Cortex of kidney (tissue), 1 donor: ENCODE data around the gene PTPRN2.

Experiments
- DNase-seq: peaks from one replicate; lab custom pipeline; 2025; lab: John Stamatoyannopoulos, UW

Gene PTPRN2

DNA sequence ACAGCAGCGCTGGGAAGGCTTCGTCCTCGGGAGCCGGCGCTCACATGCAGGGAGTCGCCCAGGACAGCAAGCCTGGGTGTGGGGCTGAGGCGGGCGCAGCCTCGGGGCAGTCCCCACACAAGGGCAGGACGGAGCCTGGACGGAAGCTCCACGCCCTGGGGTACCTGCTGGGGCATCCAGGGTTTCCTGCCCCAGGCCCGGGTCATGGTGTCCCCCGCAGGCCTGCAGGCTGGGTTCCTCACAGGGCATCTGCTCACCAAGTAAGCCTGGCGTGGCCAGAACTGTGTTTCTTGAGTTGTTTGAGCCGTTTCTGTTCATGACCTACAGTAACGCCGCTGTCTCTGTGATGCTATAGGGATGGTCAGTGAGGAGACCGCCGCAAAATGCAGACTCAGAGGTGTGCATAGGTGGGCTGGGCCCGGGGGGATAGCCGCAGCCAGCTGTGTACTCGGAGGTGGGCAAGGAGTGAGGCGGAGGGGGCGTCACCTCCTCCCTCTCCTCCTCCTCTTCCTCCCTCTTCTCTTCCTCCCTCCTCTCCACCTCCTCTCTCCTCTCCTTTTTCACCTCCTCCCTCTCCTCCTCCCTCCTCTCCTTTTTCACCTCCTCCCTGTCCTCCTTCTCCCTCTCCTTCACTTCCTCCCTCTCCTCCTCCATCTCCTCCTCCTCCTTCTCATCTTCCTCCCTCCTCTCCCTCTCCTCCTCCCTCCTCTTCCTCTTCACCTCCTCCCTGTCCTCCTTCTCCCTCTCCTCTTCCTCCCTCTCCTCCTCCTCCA lies 811.9 kb downstream of the PTPRN2 start:
- DNase-seq = no peak

DNA sequence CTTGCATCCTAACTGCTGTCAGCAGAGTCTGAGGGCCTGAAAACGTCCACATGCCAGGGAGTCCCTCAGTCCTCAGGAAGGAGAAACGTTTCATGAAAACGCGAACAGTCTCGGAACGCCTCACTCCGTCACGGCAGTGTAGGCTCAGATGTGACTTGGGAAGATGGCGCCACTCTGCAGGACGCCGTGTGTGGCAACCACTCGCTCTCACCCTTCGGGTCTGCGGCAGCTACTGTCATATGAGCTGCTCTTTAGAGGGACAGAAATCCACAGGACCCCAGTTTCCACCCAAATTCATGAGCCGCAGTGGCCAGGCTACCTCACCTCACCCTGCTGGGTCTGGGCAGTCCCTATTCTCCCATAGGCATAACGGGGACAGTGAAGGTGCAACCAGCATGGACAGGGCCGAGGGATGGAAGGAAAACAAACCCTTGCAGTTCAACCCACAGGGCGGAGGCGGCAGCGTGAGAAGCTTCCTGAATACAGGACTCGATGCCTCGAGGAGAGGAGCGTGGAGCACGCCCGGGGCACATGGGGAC lies 812.5 kb downstream of the PTPRN2 start:
- no peak for DNase-seq

DNA sequence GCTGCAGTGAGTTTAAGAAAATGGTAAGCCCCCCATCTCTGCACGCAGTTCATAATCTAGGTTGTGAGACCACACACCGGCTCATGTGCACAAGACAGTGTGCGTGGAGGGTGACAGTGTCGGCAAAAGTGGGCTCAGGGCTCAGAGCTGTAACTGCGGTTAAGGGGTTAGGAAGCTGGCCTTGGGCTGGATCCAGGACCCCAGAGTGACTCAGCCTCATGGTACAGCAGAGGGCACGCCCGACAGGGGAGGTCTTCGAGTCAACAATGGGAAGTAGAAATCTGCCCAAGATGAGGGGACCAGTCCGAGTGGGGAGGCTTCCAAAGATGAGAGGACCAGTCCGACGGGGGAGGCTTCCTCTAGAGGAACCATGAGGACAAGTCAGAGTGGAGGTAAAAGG lies 813.1 kb downstream of the PTPRN2 start:
- DNase-seq = no peak

DNA sequence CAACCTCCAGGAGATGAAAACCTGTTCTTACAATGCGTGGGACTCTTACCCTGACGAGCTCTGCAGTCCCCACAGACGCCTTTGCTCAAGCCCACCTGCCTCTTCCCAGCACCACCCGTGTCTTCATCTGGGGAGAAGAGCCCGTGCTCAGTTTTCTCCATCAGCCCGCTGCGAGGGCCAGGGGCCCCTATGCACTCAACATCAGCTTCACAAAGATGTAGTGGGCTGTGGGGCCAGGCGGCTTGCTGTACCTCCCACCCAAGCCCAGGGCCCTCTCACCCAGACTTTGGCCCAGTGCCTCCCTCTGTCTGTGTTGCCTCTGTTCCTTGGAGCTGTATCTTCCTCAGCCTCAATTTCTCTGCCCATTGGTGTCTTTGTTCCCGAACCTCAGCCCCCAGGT lies 814.3 kb downstream of the PTPRN2 start:
- no peak for DNase-seq

DNA sequence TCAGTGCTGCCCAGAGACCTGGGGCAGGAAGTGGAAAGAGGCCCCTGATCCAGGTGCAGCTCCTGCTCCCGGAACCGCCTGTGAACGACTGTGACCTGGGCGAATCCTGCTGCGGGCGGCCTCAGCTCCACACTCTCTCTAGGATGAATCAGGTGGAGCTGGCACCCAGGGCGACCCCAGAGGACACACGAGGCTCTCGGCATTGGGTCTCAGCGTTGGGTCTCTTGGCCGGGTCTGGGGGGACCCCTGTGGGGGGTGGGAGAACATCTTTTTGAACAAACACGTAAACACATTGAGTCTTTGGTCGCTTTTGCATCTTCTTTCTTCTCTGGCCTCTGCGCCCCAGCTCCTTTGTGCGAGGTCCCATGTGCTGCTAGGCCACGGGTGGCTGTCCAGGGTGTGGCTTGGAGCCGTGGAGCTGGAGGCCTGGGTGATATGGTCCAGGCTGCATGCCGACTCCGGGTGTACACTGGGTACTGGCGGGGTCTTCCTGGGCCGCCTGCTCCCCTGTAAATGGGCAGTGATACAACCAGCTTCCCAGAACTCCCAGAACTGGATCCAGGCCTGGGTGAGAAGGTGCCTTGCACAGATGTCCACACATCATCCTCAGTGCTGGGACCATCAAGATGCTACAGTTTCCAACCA lies 815.0 kb downstream of the PTPRN2 start:
- no peak for DNase-seq

DNA sequence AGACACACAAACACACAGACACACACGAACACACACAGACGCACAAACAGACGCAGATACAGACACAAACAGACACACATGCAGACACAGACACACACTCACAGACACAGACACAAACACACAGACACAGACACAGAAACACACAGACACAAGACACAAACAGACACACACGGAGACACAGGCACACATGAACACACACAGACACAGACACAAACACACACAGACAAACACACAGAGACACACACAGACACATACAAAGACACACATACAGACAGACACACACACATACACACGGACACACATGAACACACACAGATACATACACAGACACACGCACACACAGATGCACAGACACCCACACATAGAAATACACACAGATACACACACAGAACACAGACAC lies 815.9 kb downstream of the PTPRN2 start:
- no peak for DNase-seq

DNA sequence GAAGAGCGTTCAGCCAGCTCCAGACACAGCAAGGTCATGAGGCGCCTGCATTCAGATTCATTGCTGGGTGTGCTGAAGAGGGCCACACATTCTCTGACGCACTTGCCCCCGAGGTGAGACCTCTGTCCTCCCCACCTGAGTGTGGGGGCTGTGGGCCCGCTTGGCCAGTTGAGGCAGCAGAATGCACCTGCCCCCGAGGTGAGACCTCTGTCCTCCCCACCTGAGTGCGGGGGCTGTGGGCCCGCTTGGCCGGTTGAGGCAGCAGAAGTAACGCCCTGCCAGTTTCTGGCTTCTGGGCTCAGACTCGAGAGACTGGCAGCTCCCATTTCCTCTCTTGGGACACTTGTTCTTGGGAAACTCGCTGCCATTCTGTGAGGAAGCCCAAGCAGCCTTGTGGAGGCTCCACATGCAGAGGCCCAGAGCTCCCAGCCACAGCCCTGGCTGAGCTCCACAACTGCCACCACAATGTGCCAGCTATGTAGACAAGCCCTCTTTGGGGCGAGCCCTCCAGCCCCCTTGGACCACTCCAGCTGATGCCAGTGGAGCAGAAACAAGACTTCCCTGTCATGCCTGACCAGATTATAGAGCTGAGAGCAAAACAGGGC lies 816.8 kb downstream of the PTPRN2 start:
- no peak for DNase-seq

DNA sequence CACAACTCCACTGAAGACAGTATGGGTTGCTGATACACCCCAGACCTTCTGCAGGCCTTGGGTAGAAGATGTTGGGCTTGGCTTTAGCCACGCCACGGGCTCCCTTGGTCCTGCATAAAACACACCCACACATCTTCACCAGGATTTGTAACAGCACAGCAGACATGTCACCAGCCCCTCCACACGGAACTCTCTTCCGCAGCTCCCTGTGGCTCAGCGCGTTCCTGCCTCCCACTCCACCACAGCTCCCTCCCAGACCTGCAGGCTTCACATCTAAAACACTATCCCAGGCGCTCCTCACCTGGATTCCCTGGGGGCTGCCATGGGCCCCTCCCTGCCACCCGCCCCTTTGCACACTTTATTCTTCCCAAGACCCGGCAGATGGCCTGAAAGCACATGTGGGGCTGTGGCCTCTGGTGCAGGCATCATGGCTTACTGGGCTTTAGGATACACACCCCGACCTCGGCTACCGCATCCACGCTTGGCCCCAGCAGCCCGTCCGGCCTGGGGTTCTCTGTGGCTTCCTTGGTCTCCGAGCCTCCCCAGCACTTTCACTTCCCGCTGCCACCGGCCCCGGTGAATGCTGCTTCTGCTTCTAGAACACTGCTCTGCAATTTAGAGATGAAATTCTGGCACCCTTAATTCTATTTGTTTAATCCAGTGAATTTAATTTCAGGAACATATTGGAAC lies 818.0 kb downstream of the PTPRN2 start:
- no peak for DNase-seq

DNA sequence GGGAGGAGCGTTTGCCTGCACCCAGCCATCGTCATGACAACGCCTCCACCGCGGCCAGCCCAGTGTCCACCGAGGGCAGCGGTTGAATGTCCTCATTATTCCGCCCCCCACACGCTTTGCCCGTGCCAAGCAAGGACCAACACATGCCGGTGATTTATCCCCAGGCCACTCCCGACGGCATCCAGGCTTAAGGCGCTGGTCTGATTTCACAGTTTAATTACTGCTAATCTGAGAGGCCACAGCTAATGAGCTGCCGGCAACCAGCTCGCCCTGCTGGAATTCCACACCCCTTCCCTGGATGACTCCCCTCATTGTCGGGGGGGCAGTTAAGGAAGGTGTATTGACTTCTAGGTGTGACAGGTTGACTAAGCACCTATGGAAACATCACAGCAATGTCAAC lies 818.5 kb downstream of the PTPRN2 start:
- DNase-seq = no peak

DNA sequence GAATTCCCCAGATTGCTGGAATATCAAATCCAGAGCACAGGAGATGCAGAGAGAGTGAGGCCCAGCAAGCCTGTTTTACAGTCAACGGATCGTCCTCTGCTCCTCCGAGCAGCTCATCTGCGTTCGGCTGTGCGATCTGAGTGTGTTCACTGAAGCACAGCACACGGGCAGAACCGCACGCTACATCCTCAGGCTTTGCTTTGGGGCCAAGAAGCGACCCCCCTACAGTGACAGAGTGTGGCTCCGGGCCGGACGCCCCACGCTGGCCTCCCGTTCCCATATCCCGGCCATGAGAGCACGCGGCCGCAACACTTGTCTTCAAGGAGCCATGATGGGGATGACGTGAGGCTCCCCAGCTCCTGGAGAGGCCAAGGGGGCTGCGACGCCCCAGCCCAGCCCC lies 819.4 kb downstream of the PTPRN2 start:
- DNase-seq = no peak

DNA sequence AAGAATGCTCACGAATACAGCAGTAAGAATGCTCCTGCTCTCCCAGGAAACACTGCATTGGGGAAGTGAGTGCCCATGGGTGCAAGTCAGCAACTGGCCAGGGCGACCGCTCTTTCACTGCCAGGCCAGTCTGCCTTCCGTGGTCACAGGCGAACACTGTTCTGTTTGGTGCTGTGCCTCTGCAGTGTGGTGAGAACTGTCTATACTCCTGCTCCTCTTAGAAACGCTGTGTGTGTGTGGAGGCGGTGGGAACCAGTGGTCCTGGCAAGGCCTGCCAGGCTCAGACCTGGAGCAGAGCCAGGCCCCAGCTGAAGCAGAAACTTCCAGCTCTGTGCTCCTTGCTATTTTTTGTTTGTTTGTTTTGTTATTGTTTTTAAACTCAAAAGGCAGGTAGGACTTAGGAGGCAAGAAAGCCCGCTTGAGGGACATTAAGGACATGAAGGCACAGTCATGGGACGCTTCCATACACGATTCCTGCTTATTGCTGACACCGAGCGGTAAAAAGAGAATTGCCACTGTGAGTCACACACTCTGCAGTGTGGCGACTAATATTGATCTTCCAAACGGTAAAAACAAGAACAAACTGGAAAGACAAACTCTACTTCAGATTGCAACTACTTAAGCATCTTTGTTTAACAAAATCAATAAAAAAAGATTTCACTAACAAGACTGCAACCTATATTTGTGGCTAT lies 820.0 kb downstream of the PTPRN2 start:
- DNase-seq = no peak

DNA sequence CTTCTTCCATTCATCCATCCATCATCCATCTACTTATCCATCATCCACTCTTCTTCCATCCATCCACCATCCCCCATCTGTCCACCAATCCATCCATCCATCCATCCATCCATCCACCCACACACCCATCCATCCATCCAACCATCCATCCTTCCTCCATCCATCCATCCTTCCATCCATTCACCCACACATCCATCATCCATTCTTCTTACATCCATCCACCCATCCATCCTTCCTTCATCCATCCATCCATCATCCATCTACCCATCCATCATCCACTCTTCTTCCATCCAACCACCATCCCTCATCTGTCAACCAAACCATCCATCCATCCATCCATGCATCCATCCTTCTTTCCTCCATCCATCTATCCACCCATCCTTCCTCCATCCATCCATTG lies 821.5 kb downstream of the PTPRN2 start:
- no peak for DNase-seq

DNA sequence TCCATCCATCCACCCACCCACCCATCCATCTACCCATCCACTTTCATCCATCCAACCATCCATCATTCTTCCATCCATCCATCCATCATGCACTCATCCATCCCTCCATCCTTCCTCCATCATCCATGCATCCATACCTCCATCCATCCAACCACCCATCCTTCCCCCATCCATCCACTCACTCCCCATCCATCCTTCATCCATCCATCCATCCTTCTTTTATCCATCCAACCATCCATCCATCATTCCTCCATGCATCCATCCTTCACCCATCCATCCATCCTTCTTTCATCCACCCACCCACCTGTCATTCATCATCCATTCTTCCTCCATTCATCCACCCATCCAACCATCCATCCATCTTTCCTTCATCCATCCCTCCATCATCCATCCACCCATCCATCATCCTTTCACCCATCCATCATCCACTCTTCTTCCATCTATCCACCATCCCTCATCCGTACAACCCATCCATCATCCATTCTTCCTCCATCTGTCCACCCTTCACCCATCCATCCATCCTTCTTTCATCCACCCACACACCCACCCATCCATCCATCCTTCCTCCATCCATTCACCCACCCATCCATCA lies 822.6 kb downstream of the PTPRN2 start:
- no peak for DNase-seq

DNA sequence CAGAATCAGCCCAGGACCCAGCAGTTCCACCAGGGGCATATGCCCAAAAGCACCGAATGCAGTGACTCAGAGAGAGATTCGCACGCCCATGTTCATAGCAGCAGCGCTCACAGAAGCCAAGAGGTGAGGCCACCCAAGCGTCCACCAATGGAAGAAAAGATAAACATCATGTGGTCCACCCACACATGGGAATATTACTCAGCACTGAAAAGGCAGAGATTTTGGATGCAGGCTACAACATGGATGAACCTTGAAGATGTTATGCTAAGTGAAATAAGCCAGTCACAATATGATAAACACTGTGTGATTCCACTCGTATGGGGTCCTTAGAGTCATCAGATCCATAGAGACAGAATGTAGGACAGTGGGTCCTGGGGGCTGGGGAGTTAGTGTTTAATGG lies 823.4 kb downstream of the PTPRN2 start:
- no peak for DNase-seq

DNA sequence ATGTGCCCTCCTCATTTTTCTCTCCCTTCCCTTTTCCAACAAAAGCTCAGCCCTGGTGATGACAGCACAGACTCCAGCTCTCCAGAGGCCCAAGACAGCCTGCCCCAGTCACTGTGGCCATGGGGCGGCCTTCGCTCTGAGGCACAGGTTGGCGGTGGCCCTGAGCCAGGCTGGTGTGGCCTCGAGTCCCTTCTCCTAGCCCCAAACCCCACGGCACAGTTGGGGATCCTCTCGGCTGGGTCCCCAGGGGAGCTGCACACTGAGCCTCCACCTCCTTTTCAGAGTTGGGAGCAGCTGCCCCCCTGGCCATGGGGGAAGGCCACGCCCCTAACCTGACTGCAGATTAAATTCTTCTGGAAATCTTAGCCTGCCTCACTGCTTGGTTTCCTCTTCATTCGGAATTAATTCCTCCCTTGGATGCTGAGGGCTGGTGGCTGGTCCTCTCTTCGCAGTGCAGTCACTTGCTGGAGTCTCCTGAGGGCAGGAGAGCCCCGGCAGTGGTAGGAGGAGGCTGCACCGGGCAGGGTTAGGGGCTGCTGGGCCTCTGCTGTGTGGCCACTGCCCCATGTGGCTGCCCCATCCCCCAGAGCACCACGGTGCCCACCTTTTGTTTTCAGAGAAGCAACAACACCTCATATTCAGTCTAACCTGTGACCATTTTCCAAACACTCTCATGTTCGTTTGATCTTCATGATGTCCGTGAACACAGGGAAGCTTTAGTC lies 824.2 kb downstream of the PTPRN2 start:
- DNase-seq = no peak

DNA sequence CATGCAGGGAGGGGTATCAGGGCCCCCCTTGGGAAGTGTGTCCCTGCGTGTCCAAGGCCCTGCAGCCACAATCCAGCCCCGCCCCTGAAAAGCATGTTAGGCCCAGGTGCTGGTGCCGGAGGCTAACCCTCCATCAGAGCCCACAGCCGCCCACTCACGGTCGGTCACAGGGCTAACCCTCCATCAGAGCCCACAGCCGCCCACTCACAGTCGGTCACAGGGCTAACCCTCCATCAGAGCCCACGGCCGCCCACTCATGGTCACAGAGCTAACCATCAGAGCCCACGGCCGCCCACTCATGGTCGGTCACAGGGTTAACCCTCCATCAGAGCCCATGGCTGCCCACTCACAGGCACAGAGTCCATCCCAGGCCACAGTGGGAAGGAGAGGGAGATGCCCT lies 824.8 kb downstream of the PTPRN2 start:
- no peak for DNase-seq

DNA sequence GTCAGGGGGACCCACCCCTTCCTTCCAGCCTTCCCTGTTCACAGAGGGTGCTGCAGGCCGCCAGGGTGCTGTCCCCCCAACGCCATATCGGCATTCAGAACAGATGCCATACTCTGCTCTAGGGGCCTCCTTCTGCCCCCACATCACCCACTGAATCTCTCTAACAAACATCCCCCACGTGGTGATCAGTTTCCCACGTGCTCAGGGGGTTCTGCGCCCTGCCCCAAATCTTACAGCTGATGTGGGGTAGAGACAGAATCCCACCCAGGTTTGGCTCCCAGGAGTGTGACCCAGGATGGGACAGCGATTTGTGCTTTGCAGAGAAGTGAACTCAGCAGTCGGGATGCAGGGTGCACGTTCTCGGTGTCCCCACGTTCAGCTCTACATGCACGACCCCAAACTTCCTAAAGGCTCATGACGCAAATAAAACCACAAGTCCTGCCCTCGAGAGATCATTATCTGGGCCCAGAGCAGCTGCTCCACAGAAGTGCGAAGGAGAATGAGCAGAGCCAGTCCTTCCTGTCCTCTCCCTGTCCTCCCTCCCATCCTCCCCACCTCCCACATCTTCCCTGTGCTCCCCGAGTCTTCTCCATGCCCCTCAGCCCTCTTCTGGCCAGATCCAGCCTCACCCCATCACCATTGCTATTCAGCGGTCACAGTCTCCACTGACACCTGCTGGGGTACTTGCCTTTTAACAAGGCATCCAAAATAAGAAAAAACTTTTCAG lies 827.5 kb downstream of the PTPRN2 start:
- DNase-seq = no peak

DNA sequence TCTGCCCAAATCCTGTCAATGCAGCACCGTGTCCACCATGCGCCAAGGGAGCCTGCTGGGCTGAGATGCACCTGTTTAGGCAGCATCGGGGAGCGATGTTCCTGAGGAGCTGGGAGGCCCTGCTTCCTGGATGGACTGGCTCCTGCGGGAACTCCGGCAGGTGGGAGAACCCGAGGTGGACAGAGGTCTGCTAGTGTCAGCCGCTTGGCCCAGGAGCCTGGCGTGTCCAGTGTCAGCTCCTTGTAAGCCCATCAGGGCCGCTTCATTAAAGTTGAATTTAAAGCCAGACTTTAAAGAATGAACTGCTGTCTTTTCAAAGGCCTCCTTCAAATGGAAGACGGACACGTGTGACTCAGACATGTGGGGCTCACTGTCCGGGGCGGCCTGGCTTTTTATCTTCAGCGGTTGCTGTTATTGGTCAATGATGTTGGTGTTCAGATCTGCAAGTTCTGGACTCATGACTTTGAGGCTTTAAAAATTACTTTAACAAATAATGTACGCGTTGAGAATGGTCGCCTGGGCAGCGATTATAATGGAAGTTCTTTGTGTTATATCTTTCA lies 828.3 kb downstream of the PTPRN2 start:
- DNase-seq = no peak

DNA sequence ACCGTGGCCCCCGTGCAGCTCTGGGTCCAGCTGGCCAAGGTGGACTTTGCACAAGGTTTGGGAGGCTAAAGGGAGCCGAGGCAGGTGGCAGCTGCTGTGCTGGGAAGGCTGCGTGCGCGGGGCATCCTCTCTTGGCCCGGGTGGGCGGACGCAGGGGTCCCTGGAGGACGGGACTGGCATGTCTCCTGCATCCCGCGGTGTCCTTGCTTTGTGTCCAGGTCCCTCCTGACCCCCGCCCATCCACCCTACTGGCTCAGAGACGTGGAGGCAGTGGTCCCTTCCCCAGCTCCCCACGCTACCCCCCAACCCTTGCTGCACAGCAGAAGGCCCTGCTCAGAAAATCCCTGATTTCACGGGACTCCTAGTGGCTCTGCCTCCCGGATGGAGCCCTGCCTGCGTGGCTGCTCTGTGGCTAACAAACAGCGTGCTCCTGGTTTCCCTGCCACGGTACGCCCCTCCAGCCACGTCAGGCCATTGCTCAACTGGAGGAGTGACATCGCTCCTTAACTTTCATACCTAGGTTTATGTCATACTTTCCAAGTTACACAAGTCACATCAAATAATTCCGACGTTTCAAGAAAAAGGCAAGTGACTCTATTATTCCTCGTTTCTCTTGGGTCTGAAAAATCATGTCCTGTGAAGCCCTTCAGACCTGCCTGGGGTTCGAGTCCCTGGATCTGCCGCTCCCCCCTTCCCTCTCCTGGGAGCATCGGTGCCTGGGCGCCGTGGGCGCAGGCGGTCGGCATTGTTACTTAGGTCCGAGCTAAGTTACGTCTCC lies 829.0 kb downstream of the PTPRN2 start:
- DNase-seq = no peak
